Transverse colon (tissue), 4 donors: Measurements from ENCODE around the gene ECM1. TPM values are rescaled to one million over a fixed set of nuclear protein-coding genes. Genes with fewer than 3 reads are reported as not detected.

Experiments
- DNase-seq: peaks from one replicate; pipeline ENCODE4 v3.0.0-alpha.2; 2019
- H3K27ac ChIP-seq, 4 donors: fragments of 200-600 bp; sonication (generic); 2 replicates each; pipeline ENCODE4 v1.5.1; 2016 to 2018; ENCODE audit warnings: inconsistent platforms in 4 of 4
- H3K27me3 ChIP-seq: fragments of 200-600 bp; sonication (generic); 2 replicates; pipeline ENCODE4 v1.5.1; 2017; ENCODE audit warnings: inconsistent platforms
- H3K36me3 ChIP-seq, 4 donors: fragments of 200-600 bp; sonication (generic); 2 replicates each; pipeline ENCODE4 v1.5.1; 2017 to 2019; ENCODE audit warnings: inconsistent platforms in 4 of 4
- H3K4me1 ChIP-seq, 4 donors: fragments of 200-600 bp; sonication (generic); 2 replicates each; pipeline ENCODE4 v1.5.1; 2017 to 2020; ENCODE audit warnings: inconsistent platforms in 4 of 4
- H3K4me3 ChIP-seq, 4 donors: fragments of 200-600 bp; sonication (generic); 1 replicate in 1 of 4; 2 replicates in 3 of 4; pipeline versions ENCODE4 v1.5.1 to v1.6.1; 2017 to 2019; ENCODE audit warnings: inconsistent platforms in 4 of 4
- H3K9me3 ChIP-seq, 2 donors: fragments of 200-600 bp; sonication (generic); 2 replicates each; pipeline ENCODE4 v1.5.1; 2017 to 2019; ENCODE audit warnings: inconsistent platforms in 2 of 2
- EP300 ChIP-seq: sonication (generic); formaldehyde crosslinking; IDR thresholded peaks from one replicate; pipeline ENCODE4 v1.6.1; 2017; ENCODE audit warnings: antibody characterized with exemption, low read depth
- POLR2A ChIP-seq: fragments of 450-650 bp; IDR thresholded peaks from one replicate; pipeline ENCODE4 v1.6.1; 2016; ENCODE audit warnings: antibody characterized with exemption, mild to moderate bottlenecking, moderate library complexity
- POLR2AphosphoS5 ChIP-seq, 3 donors: sonication (generic); formaldehyde crosslinking; IDR thresholded peaks; one replicate each; pipeline ENCODE4 v1.6.1; 2016; ENCODE audit warnings: antibody characterized with exemption in 3 of 3
- WGBS, 2 donors: methylation state at CpG; one replicate each; pipeline ENCODE4 v1.1.5; 2018; ENCODE audit warnings: low coverage in 1 of 2; 5-methylcytosine and 5-hydroxymethylcytosine counted together
- in situ Hi-C, 4 donors: fragments of 200-750 bp; cut with MboI; loops; one replicate each; pipeline versions ENCODE4 v1.15.0 to v1.15.1; 2017; ENCODE audit warnings: low sequenced_read_pairs in 3 of 4, low pct_ligation_motif_present in 1 of 4, low pct_unique_long_range_greater_than_20kb in 1 of 4
- intact Hi-C: fragments of 100-400 bp; cut with DNase I; formaldehyde crosslinking; loops from one replicate; pipeline ENCODE4 v1.15.1; 2023; ENCODE audit warnings: low total_unique reads
- total RNA-seq, 4 donors: library from RNA; depleted of rRNA; stranded (reverse); fragments of >200 nt; gene quantifications; one replicate each; pipeline ENCODE4 v1.1.0, GENCODE V29; 2016
- TF ChIP-seq, protein P1 (sequence below), 5 experiments: fragments of 200-600 bp in 3 of 5; fragments of 450-650 bp in 2 of 5; sonication (generic) in 3 of 5; IDR thresholded peaks; 1 replicate in 2 of 5; 2 replicates in 3 of 5; pipeline ENCODE4 v1.5.1; 2016 to 2017; ENCODE audit warnings: antibody characterized with exemption in 5 of 5, inconsistent platforms in 3 of 5, mild to moderate bottlenecking in 2 of 5, moderate library complexity in 1 of 5

The ECM1 gene
- total RNA-seq, 4 donors from 2014 or later = 1.5 to 5.4 (median 3.3) TPM

DNA sequence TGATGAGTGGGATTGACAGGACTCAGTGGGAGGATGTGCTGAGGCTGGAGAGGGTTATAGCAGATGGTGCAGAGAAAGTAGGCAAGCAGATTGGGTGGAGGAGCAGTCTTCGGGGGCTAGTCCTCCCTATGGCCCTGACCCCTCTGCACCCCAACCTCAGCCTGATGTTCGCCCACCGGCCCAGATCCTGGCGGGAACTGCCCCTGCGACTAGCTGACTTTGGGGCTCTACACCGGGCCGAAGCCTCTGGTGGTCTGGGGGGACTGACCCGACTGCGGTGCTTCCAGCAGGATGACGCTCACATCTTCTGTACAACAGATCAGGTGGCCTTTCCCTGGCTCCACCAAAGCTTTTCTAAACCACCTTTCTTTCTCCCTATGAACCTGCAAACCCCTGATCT, 9.6 kb upstream of the ECM1 start:
- no peak overlapping the region for H3K27ac ChIP-seq
- H3K9me3 ChIP-seq = no peaks in the 10 kb centered on the region
- H3K4me3 ChIP-seq = no peak overlapping the region
- no peak for DNase-seq
- H3K27me3 ChIP-seq = no peaks in the 10 kb centered on the region
- TF ChIP-seq POLR2AphosphoS5 (IDR thresholded peaks at IDR 0.05) = no peak
- TF ChIP-seq POLR2A = no peak
- TF ChIP-seq, protein P1, sequence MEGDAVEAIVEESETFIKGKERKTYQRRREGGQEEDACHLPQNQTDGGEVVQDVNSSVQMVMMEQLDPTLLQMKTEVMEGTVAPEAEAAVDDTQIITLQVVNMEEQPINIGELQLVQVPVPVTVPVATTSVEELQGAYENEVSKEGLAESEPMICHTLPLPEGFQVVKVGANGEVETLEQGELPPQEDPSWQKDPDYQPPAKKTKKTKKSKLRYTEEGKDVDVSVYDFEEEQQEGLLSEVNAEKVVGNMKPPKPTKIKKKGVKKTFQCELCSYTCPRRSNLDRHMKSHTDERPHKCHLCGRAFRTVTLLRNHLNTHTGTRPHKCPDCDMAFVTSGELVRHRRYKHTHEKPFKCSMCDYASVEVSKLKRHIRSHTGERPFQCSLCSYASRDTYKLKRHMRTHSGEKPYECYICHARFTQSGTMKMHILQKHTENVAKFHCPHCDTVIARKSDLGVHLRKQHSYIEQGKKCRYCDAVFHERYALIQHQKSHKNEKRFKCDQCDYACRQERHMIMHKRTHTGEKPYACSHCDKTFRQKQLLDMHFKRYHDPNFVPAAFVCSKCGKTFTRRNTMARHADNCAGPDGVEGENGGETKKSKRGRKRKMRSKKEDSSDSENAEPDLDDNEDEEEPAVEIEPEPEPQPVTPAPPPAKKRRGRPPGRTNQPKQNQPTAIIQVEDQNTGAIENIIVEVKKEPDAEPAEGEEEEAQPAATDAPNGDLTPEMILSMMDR (IDR thresholded peaks at IDR 0.05) = no peak
- TF ChIP-seq EP300 = no peak
- intact Hi-C loops (no loop called here), in situ Hi-C loops (no loop called here)
- H3K36me3 ChIP-seq = peaks cover 0 to 25% (median 10%) of the 10 kb centered on the region in 4 donors
- H3K4me1 ChIP-seq = no peaks in the 10 kb centered on the region
- 97 to 100% methylated on average over 1 to 10 of the region's 10 CpGs for WGBS, 2 donors

DNA sequence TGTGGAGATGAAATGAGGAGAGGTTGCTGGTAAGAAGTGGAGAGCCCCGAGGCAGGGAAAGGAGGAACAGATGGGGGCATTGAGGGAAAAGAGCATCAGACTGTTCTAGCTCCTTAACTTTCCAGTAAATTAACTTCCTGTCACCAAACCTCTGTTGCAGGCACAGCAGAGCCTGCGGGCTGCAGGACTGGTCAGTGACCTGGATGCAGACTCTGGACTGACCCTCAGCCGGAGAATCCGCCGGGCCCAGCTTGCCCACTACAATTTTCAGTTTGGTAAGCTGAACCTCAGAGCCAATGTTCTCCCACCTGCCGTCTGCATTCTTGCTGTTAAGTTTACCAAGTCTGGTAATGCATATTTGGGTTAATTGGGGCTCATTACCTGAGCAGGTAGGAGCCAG, 2.5 kb upstream of the ECM1 start:
- Histone ChIP-seq H3K4me3 (no peak overlapping the region), H3K27ac (no peak overlapping the region), H3K4me1 (peaks cover 0 to 18% (median 6%) of the 10 kb centered on the region in 4 donors), H3K36me3 (peaks cover 0 to 7% (median 0%) of the 10 kb centered on the region in 4 donors), H3K27me3 (no peaks in the 10 kb centered on the region), H3K9me3 (no peaks in the 10 kb centered on the region)
- intact Hi-C loops (no loop called here), in situ Hi-C loops (no loop called here)
- TF ChIP-seq POLR2A = no peak
- no peak for TF ChIP-seq POLR2AphosphoS5 (IDR thresholded peaks at IDR 0.05)
- TF ChIP-seq EP300 = no peak
- TF ChIP-seq, protein P1 (IDR thresholded peaks at IDR 0.05) = no peak
- DNase-seq = no peak
- 84 to 100% methylated on average over 1 to 6 of the region's 6 CpGs for WGBS, 2 donors

DNA sequence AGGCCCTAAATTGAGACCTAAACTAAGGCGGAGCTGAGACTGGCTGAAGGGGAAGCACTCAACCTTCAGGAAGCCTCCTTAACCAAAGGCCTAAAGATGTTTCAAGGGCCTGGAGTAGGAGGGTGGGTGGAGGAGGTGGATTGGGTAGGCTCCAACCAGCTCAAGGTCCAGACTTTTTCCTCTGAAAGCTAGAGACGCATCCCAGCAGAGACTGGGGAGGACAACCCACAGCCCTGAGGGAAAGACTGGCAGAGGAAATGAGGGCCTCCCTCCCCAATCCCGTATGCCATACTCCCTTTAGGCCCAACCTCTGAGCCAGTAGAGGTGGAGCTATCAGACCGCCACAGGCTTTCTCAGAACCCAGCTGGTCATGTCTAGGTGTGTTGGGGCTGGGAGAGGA, 1.1 kb downstream of the ECM1 start:
- Histone ChIP-seq H3K9me3 (no peaks in the 10 kb centered on the region), H3K27ac (peak overlapping the region in 3 of 4 donors; percentile 66 to 74 (median 73)), H3K4me1 (peaks cover 0 to 18% (median 6%) of the 10 kb centered on the region in 4 donors), H3K27me3 (no peaks in the 10 kb centered on the region), H3K4me3 (peak overlapping the region in 1 of 4 donors; percentile 12), H3K36me3 (peaks cover 0 to 3% (median 0%) of the 10 kb centered on the region in 4 donors)
- intact Hi-C loops (no loop called here), in situ Hi-C loops (no loop called here)
- 72 to 75% methylated on average over 3 to 4 of the region's 4 CpGs for WGBS, 2 donors
- TF ChIP-seq EP300 = no peak
- TF ChIP-seq, protein P1 (IDR thresholded peaks at IDR 0.05) = no peak
- TF ChIP-seq POLR2AphosphoS5 (IDR thresholded peaks at IDR 0.05) = no peak
- no peak for TF ChIP-seq POLR2A
- no peak for DNase-seq

DNA sequence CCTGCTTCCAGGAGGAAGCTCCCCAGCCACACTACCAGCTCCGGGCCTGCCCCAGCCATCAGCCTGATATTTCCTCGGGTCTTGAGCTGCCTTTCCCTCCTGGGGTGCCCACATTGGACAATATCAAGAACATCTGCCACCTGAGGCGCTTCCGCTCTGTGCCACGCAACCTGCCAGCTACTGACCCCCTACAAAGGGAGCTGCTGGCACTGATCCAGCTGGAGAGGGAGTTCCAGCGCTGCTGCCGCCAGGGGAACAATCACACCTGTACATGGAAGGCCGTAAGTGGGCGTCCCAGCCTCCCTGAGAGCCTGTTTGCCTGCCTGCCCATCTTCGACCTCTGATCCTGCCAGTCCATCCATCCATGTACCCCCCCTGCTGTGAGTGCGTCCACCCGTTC, 3.6 kb downstream of the ECM1 start:
- intact Hi-C loops = no loop called here
- in situ Hi-C loops = no loop called here
- no peak for DNase-seq
- Histone ChIP-seq H3K36me3 (no peaks in the 10 kb centered on the region), H3K27ac (no peak overlapping the region), H3K27me3 (no peaks in the 10 kb centered on the region), H3K4me1 (peaks cover 6 to 30% (median 15%) of the 10 kb centered on the region in 4 donors), H3K9me3 (no peaks in the 10 kb centered on the region), H3K4me3 (no peak overlapping the region)
- TF ChIP-seq, protein P1 (IDR thresholded peaks at IDR 0.05) = no peak
- TF ChIP-seq POLR2AphosphoS5 (IDR thresholded peaks at IDR 0.05) = no peak
- TF ChIP-seq POLR2A = no peak
- TF ChIP-seq EP300 = no peak
- 93 to 100% methylated on average over 2 to 12 of the region's 12 CpGs for WGBS, 2 donors
